ENCODE data around the gene RGS9.
"Not testable (repeated sequence)": the region's sequence is repeated elsewhere in the genome, so short reads cannot be mapped to it uniquely, and the experiment has no call there.

The RGS9 gene

DNA sequence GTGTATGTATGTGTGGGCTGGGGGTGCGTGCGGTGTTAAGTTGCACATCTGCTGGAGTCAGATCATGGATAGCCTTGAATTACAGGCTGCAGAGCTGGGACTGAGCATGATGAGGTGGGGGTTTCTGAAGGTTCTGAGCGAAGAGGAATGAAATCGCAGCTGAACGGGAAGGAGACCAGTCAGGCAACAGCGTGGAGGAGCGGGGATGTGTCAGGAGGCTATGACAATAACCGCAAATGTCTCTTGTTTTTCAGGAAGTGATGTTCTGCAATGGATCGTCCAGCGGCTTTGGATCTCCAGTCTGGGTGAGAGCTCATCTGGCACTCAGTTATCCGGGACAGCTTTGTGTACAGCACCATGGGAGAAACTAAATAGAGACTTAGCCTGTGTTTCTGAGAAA, 20.9 kb downstream of the RGS9 start:
- no peak for DNase-seq

DNA sequence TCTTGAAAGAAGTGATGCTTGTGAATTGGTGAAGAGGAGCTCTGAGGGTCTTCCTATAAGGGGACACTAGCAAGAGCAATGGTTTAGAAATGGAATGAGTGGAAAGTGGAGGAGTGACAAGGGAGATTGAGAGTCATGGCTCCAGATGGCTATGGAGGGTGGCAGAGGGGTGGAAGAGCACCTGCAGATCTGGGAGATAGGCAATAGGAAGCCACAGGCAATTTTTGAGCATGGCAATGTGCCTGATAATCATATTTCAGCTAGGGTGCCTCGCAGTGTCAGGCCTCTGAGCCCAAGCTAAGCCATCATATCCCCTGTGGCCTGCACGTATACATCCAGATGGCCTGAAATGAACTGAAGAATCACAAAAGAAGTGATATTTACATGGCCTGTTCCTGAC, 21.5 kb downstream of the RGS9 start:
- DNase-seq, result no peak

DNA sequence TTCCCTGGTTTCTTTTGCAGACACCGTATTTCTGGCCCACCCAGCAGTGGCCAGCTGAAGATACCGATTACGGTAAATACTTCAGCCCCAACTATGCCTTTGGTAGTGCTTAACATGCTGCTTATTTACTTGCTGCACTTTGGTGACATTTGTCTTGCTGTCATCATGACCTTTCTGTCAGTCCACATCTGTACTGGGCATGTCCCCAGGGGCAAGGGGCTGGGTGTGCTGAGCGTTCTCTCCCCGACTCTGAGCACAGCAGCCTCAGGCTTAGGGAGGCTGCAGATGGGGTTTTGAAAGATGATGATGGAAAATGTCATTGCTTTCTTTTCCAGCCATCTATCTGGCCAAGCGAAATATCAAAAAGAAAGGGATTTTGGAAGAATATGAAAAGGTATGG, 23.3 kb downstream of the RGS9 start:
- DNase-seq, result no peak

DNA sequence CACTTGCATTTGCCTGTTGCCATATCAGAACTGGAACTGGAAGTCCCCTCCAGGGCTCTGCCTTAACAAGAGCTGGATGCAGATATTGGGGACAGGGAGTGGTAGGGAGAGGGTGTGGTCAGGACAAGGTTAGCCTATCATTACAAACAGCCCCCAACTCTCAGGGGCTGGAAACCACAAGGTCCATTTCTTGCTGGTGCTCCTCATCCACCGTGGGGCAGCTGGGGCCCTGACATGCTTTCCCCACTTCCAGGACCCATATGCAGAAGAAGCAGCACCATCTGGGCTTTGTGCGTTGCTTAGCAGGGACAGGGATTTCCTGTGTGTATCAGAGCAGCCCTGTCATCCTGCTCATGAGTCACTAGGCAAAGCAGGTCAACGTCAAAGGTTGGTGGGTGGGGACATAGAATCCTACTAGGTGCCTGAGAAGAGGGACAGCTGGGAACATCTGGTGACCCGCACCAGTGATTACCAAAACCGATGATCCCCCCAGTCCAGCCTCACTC, 26.9 kb downstream of the RGS9 start:
- DNase-seq, result peak; percentile 23

DNA sequence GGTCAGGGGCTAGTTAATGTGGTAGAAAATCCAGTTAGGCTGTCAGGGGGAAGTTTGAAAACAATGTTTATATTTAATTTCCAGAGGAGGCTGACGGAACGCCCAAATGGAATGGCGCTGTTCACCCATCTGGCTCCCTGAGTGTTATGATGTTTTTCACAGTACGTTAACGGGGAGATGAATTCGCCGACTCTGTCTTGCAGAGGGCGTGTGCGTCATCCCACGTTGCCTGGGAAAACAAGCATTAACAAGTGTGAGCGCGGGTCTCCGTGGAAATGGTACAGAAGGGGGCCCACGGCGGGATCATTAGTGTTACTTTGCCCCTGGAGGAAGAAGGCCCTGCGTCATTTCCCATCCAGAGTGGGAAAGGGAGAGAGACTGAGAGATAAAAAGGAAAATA, 29.6 kb downstream of the RGS9 start:
- DNase-seq, result no peak

DNA sequence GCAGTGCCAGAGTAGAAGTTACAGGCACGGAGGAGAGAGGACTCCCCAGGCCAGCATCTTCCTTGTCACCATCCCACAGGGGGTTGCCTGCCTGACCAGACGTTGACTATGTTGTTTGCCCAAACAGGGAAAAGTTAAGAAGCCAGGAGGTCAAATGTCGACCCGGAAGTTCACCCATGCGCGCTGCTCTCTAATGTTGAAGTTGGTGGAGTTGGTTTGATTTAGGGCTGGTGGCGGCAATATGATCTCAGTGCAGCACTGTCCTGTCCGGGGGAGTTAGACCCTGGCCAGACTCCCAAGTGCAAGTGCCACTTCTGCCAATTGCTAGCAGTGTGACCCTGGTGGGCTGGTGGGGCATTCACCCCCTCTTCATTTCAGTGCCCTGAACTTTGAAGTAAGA, 30.4 kb downstream of the RGS9 start:
- DNase-seq, result no peak

DNA sequence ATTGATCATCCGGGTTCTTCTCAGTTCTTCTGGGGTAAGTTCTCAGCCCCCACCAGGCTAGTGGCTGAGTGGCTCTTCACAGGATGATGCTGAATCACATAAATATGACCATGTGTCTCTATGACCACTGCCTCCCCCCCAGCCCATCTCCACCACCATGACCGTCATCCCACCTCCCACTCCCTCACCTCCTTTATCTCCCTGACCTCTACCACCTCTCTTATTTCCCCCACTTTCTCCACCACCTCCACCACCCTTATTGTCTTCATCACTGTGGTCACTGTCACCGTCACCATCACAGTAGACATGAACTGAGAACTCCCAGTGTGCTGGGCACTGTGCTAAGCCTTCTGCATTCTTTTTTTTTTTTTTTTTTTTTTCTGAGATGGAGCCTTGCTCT, 32.5 kb downstream of the RGS9 start:
- DNase-seq, result no peak

DNA sequence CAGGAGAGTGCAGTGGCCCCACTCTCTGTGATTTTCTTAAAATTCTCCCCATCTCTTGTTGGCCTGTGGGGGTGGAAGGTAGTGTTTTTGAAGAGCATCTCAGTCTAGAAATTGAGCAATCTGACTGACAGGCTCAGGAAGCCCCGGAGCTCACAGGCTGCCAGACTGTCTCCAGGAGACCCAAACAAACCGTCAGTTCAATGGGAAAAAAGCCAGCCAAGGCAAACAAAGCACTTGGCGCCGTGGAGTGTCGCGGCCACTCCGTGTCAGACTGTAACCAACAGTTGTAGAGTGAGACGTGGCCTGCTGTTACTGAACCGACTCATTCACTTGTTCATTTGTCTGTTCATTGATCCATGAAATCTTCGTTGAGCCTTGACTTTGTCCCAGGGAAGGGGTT, 33.7 kb downstream of the RGS9 start:
- no peak for DNase-seq

DNA sequence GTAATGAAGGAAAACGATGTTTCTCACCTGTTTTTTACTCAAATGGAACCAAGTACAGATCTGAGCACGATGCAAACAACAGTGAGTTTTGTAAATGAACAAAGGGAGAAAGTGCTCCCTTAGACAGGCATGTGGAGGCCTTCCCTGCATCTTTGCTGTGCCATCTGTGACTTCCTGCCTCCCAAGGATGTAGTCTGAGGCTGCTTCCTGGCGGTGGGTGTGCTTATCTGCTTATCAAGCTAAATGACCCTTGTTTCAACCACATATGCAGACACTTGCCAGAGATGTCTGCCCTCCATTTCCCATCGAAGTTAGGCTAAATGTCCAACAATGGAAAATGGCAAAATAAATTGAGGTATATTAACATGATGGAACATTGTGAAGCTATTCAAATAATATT, 34.6 kb downstream of the RGS9 start:
- DNase-seq, result no peak

DNA sequence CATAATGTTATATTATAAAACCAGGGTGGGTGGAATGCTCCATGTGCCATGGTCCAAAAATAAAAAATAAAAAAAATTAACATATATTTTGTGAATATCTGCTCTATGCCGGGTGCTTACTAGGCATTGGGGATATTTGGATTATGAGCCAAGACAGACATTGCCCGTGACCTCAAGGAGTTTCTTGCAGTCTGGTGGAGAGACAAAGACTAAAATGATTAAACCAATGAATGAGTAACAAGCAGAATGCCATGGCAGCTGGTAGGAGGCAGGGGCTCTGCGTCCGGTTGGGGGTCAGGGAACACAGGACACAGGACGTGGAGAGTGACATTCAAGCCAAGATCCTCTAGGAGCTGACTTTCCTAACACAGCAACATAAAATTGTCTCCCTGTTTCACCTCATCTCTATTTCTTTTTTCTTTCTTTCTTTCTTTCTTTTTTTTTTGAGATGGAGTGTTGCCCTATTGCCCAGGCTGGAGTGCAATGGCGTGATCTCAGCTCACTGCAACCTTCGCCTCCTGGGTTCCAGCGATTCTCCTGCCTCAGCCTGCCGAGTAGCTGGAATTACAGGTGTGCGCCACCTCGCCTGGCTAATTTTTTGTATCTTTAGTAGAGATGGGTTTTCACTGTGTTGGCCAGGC, 35.4 kb downstream of the RGS9 start:
- DNase-seq, result no peak

DNA sequence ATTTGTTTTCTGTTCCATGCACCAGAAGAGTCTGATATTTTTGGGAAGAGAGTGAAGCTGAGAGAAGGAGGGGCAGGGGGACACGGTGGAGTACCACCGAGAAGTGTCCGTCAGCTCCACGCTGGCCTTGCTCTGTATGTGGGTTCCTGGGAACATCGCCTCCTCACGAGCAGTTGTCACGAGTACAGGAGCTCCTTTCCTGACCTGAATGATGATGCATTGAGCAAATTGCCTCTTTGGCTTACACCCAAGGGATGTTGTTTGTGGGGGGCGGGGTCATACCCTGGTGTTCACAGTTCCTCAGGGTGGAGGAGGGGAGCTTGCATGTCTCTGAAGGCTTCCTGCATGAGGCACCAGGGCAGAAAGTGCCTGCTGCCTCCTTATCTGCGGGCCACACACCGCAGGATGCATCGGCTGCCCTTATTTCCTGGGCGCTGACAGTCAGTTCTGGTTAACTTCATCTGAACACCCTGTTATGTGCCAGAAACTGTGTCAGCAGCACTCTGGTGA, 36.2 kb downstream of the RGS9 start:
- DNase-seq, result peak; percentile 40

DNA sequence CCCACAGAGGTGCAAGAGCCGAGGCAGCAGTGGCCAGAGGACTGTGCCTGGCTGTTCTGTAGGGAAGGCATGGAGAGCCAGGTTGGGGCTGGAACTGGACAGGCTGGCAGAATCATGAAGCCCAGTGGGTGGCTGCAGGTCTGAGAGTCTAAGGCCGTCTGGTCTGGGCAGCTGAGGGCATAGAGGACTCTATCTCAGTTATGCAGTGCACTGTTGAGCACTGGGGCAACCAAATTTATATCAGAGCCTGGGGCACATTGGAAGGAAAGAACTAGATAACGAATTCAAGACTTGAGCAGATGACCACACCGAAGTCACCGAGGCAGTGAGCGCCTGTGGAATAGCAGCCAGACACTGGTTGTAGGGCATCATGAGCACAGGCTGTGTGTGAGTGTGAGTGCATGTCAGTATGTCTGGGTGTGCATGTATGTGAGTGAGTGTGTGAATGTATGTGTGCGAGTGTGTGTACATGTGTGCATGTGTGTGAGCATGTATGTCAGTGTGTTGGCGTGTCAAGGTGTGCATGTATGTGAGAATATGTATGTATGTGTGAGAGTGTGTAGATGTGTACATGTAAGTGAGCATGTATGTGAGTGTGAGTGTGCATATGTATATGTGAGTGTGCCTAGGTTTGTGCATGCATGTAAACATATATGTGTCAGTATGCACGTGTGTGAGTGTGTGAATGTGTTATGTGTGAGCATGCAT, 37.0 kb downstream of the RGS9 start:
- DNase-seq, result no peak

DNA sequence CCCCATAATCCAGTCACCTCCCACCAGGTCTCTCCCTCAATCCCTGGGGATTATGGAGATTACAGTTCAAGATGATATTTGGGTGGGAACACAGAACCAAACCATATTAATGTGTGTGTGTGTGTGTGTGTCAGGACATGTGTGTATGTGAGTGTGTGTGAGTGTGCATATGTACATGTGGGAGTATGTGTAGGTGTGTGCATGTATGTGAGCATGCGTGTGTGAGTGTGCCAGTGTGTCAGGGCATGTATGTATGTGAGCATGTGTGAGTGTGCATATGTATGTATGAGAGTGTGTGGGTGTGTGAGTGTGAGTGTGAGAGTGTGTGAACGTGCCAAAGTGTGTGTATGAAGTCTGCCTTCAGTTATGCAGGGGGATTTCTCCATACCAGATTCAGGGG, 37.8 kb downstream of the RGS9 start:
- no peak for DNase-seq

DNA sequence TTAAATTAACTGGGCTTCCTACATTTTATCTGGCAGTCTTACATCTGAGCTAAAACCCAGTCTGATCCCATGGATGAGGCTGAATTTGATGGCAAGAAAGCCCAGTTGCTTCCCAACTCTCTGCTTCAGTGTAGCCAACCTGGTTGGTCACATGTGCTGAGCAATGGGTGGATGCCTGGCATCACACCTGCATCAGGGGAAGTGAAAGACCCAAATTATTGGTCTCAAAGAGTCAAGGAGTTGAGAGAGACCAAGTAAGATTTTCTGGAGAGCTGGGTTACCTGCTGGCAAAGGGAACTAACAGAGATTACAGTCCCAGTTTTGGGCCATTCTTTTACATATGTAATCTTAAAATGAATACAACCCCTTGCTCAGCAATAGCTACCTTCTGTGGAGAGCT, 38.8 kb downstream of the RGS9 start:
- no peak for DNase-seq

DNA sequence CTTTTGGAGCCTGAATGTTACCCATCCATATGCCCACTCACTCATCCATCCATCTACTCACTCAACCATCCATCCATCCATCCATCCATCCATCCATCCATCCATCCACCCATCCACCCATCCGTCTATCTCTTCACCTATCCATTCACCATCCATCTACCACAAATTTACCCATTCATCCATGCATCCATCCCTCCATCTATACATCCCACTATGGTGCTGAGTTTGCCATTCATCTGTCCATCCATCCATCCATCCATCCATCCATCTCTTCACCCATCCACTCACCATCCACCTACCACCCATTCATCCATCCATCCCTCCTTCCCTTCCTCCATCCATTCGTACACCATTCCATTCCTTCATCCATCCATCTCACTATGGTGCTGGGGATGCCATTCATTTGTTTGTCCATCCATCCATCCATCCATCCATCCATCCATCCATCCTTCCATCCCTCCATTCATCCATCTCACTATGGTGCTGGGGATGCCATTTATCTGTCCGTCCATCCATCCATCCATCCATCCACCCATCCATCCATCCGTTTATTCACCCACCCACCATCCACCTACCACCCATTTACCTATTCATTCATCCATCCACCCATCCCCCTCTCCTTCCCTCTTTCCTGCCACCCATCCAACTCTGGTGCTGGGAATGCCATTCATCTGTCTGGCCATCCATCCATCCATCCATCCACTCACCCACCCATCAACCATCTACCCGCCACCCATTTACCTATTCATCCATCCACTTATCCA, 39.7 kb downstream of the RGS9 start:
- DNase-seq, result no peak

DNA sequence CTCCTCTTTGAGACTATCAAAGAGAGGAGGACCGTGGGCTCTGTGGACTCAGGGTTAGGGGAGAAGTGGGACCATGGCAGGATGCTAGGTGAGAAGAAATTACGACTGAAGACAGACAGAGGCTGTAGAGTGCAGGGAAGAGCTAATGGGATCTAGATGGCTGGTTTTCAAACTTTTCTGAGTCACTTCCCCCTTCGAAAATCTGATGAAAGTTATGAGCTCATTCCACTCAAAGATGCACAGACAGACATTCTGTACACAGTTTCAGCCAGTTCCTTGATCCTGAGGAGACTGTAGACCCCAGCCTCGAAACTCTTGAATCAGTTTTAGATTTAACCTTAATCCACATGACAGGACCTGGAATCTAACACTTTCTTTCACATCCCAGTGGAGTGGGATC, 40.7 kb downstream of the RGS9 start:
- DNase-seq, result no peak

DNA sequence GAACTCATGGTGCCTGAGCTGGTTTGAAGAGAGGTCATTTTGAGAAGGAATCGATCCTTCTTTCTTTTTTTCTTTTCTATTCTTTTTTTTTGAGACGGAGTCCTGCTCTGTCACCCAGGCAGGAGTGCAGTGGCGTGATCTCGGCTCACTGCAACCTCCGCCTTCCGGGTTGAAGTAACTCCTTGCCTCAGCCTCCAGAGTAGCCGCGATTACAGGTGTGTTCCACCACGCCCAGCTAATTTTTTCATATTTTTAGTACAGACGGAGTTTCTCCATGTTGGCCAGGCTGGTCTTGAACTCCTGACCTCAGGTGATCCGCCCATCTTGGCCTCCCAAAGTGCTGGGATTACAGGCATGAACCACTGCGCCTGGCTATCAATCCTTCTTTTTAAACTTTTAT, 43.1 kb downstream of the RGS9 start:
- not testable (repeated sequence) for DNase-seq

DNA sequence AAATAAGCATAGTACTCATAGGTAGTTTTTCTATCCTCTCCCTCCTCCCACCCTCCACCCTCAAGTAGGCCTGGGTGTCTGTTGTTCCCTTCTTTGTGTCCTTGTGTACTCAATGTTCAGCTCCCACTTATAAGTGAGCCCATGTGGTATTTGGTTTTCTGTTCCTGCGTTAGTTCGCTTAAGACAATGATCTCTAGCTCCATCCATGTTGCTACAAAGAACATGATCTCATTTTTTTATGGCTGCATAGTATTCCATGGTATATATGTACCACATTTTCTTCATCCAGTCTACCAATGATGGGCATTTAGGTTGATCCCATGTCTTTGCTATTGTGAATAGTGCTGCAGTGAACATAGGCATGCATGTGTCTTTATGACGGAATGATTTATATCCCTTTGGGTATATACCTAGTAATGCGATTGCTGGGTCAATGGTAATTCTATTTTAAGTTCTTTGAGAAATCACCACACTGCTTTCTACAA, 43.6 kb downstream of the RGS9 start:
- DNase-seq, result not testable (repeated sequence)

DNA sequence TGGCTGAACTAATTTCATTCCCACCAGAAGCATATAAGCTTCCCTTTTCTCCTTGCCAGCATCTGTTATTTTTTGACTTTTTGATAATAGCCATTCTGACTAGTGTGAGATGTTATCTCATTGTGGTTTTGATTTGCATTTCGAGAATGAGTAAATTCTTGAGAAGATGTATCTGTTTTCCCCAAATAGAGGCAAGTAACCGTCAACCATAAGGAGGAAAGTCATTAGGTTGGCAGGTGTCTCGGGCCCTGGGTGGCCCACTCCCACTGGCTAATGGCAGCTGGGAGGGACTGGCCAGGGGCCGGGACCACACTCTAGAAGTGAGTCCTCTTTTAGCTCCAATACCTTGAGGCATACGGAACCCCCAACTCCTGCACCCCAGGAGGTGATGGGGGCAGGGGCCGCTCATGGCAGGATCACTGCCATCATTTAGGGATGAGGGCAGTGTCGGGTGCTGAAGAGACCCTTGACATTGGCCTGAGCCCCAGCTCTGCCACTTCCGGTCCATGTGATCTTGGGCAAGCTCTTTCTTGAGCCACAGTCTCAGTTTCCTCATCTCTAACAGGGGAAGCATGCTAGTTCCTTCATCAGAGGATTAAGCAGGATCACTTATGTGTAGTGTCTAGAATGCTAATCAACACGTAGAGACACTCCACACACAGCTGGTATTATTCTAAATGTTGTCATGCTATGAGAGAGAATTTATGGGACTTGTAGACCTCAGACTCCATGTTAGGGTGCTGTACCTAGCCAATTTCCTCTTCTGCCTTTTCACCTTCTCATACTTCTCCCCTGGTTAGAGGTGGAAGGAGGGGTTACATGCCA, 44.3 kb downstream of the RGS9 start:
- DNase-seq, result no peak

DNA sequence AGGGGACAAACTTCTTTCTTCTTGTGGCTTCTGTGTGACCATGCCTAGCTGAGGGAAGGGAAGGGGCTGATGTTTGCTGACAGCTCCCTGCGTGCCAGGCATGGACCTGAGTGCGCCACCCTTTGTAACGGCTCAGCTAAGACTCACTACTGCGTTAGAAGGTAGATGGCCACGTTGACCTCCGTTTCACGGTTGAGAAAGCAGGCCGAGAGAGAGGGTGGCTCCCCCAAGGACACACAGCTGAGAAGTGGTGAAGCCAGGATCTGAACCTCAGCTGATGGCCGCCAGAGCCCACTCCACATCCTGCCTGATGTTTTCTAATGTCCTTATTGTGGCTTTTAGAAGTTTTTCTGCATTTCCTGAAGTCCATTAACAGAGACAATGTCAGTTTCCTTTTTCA, 45.1 kb downstream of the RGS9 start:
- no peak for DNase-seq

DNA sequence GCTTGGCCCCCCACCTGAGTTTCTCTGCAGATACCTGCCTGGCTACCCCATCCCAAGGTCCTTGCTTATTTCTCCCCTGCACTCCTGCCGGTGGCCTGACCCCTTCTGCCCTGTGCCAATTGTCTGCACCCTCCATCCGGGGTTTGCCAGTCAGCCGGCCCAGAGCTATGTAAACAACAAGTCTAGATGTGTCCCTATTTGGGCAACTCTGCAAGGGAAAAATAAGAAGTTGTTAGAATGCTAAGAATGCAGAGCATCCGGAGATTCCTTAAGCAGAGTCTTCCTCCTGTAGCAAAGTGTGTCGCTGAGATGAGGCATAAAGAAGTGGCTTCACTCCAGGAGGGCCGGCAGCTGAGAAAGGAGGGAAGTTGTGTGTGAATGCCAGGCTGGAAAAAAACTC, 46.6 kb downstream of the RGS9 start:
- DNase-seq, result no peak

DNA sequence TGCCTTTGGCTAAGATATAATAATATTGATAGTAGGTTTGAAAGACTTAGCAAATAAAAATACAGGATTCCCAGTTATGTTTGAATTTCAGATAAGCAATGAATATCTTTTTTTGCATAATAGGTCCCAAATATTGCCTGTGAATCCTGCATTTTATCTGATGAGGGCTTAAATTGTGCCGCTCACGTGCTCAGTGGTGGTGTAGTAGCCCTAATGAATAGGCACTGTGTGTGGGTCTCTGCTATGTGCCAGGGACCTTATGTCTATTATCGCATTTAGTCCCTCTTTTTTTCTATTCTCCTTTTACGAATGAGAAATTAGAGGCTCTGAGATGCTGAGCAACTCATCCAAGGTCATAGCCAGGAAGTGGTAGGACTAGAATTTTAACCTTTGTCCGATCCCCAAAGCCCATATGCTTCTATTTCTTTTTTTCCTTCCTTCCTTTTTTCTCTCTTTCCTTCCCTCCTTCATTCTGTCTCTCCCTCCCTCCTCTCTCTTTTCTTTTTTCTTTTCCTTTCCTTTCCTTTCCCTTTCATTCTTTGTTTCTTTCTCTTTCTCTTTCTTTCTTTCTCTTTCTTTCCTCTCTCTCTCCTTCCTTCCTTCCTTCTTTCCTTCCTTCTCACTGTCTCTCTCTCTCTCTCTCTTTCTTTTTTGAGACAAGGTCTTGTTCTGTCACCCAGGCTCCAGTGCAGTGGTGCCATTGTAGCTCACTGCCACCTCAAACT, 47.2 kb downstream of the RGS9 start:
- no peak for DNase-seq
